Dedifferentiated amniotic fluid mesenchymal stem cell (primary cell): Measurements from ENCODE around the gene AMN1.
"Not testable (repeated sequence)": the region's sequence is repeated elsewhere in the genome, so short reads cannot be mapped to it uniquely, and the experiment has no call there.

Source experiments
- DNase-seq: peaks from one replicate; pipeline ENCODE4 v3.0.0-alpha.2; 2016; ENCODE audit errors: extremely low spot score

Gene AMN1

DNA sequence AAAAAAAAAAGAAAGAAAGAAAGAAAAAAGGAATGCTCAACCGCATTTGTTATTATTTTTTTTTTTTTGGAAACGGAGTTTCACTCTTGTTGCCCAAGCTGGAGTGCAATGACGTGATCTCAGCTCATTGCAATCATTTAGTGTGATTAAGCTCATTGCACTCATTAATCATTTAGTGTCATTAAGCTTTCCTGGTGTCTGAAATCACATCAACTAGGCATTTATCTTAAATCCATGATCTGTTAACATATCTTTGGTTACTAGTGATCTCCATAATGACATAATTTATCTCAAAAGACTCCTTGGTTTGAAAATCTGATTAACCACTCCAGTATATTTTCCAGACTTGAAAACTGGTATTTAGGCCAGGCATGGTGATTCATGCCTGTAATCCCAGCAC is 43.0 kb downstream of the AMN1 start:
- DNase-seq = no peak

DNA sequence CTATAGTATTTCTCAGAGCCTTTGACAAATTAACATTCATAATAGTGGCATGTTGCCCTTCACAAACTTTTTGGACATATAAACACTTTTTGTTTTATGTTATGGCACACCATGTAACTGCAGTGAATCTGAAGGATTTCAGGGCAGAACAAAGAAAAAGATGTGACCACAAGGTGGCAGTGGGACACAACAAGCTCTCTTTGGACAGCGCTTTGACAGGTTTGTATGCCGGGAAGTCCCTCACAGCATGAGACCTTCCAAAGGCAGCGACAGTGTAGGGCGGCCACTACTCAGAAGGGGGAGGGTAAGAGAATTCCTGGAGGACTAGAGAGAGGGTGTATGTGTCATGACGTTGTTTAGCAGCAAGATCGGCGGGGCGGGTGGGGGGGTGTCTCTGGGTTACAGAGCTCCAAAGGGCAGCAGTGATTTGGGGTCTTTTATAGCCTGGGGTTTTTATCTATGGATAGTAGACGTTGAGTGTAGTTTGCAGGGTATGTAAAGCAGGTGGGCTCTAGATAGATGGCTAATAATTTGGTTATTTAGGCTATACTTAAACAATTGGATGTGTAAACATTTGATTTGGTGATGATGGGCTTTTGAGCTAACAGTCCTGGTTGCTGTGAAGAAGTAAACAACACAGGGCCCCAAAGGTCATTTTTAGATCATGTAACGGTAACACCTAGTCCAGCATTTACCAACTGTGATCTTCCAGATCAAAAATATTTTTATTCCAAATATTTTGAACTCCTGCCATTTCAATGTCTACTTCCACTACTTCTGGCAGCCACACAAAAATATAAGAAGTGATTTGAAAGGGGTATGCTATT is 46.5 kb downstream of the AMN1 start:
- DNase-seq = peak; percentile 29

DNA sequence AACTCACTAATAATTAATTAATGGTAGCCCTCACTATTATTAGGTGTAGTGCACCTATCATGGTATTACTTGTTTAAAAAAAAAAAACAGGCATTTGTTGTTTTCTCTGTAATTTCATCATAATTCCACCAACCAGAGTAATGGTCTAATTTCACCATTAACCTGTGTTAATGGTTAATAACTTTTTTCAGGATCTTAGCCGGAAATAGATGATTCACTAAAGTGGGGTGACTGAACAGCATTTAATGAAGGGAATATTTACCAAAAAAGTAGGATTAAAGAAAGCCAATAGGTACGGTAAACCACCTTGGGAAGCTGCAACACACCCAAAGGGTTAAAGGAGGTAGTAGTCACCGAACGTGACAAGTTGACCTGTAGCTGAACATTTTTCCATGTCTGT is 56.3 kb downstream of the AMN1 start:
- no peak for DNase-seq

DNA sequence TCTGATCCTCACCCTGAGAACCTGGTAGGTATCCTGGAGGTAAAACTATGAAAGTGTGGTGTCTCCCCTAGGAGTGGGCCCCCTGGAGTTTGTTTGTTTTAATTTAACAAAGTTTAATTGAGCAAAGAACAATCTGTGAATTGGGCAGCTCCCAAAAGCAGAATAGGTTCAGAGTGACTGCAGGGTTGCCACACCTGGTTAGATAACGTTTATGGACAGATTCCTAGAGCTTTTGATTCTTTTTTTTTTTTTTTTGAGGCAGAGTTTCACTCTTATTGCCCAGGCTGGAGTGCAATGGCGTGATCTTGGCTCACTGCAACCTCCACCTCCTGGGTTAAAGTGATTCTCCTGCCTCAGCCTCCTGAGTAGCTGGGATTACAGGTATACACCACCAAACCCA is 59.2 kb downstream of the AMN1 start:
- not testable (repeated sequence) for DNase-seq

DNA sequence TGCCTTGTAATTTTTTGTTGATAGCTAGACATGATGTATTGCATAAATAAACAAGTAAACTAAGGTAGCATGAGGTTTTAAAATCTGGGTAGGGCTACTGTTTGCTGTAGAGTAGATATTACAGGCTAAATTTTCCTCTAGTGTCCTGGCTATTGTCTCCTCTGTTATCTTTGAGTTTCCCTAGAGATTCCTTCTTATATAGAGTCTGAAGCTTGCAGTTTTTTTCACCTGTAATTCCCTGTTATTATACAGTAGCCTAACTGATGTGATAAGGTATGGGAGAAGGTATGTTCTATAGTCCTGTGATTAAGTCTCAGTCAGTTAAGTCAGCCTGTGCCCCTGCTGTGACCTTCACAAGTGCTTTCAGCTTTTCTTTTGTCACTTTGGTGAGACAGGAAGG is 59.8 kb downstream of the AMN1 start:
- DNase-seq = no peak

DNA sequence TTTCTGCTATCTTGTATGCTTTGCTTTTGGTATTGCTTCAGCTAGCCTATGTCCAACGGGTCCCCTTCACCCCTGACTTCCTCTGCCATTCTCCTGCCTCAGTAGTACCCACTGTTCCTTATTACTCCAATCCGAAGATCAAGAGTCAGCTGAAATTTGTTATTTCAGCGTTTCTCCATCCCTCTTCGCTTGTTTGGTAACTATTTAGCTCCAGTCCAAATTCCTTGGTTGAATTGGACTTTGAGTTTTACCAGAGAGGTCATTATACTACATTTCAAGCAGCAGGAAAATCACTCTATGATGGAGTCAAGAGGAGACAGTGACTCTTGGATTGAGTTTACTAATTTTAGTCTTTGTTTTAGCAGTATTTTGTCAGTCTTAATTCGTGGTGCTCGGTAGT is 64.8 kb downstream of the AMN1 start:
- DNase-seq = no peak

DNA sequence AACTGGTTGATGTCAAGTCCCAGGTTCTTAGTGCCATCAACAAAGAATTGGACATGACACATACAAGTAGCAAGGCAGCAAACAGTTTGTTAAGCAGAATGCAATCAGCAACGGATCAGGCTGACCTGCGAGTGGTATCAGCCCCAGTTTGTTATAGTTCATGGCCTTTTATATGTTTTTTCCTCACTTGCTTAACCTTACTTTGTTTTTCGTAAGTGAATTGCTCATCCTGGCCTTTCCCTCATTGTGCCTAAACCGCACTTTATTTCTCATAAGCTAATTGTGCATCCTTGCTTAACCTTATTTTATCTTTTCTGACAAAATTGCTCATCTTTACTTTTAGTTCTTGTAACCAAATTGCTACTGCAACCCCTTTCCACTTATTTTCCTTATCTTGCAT is 65.2 kb downstream of the AMN1 start:
- no peak for DNase-seq

DNA sequence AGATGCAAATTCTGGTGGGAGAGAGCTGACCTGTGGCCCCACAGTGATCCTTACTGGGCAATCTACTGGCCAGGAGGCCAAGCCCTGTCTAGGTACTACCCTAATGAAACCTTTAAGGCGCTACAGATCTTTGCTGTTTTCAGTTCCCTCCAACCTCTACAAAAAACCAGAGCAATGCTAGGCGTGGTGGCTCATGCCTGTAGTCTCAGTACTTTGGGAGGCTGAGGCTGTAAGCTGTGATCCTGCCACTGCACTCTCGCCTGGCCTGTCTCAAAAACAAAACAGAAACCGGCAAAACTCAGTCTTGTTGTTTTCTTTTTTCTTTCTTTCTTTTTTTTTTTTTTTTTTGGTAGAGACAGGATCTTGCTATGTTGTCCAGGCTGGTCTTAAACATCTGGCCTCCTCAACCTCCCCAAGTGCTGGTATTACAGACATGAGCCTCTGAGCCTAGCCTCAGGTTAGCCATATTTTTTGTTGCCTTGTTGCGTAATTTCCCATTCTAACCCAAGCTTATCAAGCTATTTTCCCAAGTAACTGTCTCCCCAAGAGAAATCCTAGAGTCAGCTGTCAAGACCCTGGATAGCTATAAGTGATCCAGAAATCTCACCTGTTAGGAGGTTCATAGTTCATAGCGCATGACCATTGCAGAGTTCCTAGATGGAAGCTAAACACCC is 66.5 kb downstream of the AMN1 start:
- DNase-seq = no peak

DNA sequence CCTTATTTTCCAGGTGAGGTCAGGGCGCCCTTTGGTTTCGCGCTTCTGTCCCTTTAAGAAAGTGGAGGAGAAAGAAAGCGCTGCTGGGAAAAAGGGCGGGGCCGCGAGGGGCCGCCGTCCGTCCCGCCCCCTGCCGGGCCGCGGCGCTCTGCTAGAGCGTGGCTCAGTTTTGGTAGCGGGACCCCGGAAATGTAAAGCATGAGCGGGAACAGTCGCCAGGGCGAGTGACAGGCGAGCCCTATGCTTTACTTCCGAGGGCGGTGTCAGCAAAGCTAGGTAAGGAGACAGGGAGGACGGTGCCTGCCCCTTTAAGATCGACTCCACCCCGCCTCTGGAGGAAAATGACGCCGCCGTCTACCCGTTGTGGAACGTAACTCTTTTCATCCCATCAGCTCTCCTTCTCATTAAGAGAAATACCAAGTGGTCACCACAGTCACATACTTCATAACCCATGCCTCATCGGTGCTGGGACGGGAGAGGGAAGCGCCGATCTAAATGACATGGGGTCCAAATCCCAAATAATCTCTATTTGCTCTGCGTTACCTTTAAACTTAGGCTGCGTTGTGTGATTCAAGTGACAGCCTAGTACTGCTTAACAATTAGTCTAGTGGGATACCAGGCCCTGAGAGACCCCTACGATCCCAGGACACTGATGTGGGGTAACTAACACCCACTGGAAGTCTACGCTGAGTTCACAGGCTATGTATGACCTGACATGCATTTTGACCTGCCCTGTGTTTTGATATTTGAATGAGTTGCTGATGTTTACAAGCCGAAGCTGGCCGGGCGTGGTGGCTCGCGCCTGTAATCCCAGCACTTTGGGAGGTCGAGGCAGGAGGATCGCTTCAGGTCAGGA is 69.5 kb downstream of the AMN1 start, which contains the start of gene ETFBKMT:
Gene ETFBKMT (plus strand): TSS at position 602 of the 856 bp plus-strand sequence. CDS start 2,266 bp downstream, outside the sequence.
- peak; percentile 51 for DNase-seq

DNA sequence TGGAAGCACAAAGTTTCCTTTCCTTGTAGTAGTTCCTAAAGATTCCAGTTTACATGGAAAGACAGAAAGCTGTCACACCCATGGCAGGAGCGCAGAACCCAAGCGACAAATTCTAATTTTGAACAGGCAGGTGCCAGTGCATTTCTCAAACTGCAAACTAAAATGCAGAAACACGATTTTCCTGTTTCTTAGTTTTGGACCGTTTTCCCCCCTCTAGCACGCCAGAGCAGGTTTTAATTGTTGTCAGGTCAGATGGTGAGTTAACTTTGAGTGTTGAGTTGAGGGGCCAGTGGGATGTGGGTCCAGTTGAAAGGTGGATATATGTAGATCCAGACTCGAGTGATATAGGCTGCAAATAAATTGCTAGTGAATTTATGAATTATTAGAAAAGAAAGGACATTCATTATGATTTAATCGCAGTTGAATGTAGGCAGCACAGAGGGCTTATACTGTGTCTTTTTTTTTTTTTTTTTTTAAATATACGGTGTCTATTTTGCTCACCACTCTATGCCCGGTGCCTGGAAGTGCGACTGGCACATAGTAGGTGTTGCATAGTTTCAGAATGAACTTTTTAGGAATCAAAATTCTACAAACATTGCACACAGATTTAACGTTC is 70.2 kb downstream of the AMN1 start:
- DNase-seq = no peak

DNA sequence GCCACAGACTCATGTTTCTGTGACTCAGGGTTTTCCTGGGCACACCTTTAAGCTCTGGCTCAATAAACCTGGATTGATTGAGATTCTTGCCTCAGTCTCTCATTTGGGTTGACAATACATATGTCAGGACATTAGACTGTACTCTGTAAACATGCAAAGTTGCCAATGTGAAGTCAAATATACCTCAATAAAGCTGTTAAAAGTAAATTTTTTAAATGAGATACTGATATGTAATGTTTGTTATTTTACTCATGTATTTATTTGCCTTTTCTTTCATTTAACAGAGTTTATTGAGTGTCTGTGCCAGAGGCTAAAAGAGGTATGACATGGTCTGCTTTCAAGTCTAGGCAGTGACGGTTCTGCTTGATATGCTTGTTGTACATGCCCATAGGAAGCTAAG is 73.0 kb downstream of the AMN1 start:
- no peak for DNase-seq

DNA sequence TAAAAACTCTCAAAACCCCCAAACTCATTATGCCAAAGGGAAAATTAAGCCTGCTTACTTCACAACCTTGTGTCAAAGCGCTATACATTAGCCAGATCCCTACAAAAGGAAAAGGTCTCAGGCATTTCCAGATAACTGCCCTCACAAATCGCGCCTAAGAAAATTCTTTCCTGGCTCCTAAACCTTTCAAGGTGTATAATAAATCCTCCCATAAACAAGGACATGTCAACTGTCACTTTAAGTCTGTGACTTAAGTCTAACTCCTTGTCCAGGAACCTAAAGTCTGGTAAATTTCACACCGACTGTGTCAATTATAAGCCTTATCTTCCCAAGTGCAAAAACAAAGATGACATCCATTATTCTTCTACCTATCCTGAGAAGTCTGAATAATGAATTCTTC is 73.6 kb downstream of the AMN1 start:
- DNase-seq = no peak

DNA sequence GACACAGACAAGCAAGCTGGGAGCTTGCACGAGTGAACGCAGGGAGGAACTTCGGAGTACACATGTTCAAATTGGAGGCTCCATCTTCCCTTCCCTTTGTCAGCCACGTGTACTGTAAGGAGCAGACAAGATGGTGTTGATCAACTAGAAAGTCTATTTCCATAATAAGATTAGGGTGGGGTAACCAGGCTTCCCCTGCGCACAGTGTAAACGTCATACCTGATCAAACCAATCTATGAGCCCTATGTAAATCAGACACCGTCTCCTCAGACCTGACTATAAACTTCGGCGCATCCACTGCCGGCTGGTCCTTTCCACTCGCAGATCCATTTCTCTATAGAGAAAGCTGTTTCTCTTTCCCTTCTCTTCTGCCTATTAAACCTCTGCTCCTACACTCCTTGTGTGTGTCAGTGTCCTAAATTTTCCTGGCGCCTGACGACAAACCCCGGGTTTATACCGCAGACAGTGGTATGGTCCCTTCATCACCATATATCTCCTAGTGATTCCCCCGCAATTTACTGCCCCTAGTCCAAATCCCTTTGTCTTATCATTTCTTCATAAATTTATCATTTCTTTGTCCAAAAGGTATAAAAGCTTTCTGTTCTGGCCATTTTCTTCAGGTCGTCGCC is 76.8 kb downstream of the AMN1 start:
- no peak for DNase-seq

DNA sequence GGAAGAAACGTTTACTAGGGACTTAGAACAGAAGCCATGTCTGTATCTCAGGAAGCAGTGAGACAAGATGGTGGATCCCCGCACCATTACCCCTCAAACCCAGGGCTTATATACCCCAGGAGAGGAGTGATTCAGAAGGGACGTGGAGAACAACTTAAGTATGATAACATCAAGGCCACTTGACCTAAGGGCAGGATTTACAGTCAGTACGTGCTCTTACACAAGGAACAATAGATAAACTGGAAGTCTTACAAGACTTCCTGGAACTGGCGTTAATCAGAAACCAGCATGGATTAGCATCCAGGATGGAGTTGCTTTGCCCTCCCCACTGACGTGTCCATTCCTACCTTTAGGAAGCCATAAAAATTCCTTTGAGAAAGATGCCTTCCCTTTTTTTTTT is 77.9 kb downstream of the AMN1 start:
- DNase-seq = no peak

DNA sequence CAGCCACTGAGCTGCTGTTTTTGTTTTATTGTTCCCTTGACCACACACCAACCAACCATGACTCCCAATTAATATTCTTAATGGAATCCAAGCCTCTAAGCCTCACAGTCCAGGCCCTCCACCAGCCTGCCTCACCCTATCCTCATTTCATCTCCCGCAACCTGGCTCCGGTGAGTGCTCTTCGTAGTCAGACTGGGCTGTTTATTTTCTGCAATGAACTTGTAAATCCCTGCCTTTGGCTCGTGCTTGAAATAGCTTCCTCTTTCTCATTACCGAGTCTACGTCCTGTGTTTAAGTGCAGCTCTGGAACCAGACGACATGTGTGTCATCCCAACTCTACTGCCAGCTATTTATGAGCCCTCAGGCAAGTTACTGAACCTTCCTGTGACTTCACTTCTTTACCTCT is 81.7 kb downstream of the AMN1 start:
- no peak for DNase-seq

DNA sequence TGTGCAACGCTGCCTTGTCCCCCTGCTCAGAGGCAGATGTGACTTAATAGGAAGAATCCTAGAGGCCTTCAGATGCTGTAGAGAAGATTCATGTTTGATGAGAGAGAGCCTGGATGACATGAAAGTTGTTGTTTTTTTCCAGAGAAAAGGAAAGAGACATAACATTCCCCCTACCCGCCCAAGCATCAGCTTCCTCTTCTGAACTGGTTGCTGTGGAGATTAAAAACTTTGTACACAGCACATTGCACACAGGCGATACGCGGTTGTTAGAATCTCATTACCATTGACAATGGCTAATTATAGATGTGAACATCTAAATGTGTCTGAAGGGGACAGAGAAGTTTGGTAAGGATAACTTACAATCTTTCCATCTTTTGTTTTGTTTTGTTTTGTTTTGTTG is 82.9 kb downstream of the AMN1 start:
- DNase-seq = no peak

DNA sequence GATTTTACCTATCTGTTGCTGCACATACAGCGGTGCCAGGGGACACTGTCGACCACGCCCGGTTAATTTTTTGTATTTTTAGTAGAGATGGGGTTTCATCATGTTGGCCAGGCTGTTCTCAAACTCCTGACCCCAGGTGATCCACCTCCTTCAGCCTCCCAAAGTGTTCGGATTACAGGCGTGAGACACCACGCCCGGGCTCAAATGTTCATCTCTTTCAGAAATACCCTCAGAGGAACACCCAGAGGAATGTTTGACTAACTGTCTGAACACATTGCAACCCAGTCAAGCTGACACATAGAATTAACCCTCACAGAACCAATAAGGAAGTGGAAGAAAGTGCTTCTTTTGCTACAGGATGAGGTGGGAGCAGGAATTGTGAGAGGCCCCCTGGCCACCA is 84.3 kb downstream of the AMN1 start:
- DNase-seq = no peak

DNA sequence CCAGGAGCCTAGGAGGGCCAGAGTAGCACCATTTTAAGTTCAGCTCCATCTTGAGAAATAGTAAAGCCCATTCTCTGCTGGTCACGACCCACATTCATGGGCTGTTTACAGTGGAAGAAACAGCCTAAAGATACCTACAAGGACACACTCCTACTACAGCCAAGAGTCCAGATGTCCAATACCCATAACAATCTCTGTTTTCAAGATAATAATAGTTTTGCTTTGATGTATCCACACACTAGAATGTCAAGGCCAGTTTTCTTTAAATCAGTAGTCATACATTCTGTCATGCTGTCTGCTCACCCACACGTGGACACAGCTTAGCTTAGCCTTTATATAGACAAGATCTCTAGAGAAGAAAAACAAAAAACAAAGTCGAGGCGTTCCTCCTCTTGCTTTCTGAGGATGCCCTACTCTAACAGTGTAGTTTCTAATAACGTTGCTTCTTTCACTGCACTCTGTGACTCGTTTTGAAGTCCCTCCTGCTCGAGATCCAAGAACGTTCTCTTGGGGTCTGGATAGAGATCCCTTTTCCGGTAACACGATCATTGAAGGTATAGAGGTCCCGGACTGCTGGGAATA is 87.2 kb downstream of the AMN1 start:
- DNase-seq = no peak

DNA sequence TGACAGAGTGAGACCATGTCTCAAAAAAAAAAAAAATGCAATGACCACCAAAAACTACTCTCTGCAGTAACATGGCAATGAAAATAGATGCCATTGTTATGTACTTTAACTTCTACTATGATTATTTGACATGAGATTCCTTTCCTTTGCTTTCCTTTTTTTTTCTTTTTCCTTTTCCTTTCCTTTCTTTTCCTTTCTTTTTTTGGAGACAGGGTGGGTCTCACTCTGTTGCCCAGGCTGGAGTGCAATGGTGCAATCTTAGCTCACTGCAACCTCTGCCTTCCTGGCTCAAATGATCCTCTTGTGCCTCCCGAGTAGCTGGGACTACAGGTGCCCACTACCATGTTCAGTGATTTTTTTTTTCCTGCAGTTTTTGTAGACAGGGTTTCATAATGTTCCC is 94.2 kb downstream of the AMN1 start:
- no peak for DNase-seq

DNA sequence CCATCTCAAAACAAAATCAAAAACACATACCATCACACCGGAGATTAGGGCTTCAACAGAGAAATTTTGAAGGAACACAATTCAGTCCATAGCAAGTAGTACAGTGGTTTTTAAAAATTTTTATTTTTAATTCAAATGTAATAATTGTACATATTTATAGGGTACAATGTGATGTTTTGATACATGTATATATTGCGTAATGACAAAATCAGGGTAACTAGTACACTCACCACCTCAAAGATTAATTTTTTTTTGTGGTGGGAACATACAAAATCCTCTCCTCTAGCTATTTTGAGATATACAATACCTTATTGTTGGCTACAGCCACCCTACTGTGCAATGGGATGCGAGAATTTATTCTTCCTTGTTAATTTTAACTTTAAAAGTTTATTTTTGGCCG is 95.4 kb downstream of the AMN1 start:
- no peak for DNase-seq

DNA sequence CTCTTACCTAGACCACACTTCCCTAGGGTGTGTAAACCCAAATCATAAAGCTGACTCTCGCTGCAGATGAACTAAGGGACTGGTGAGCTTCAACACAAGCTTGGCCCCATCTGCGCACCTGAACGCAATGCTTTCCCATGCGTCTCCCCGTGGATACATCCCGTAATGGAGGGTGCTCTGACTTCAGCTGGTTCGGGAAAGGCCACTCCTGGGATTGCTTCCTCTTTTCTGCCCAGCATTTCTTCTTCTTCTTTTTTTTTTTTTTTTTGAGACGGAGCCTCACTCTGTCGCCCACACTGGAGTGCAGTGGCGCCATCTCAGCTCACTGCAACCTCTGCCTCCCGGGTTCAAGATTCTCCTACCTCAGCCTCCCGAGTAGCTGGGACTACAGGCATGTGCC is 97.0 kb downstream of the AMN1 start:
- no peak for DNase-seq
